ENCODE measurements around the gene OR4D2. TPM values are rescaled to one million over a fixed set of nuclear protein-coding genes. Genes with fewer than 3 reads are reported as not detected.

The OR4D2 gene
- total RNA-seq, 2 donors from 2014 or later: not detected

GRCh38 chr17:58184986-58185761 is 18.4 kb downstream of the OR4D2 start:
- H3K27ac Mint-ChIP-seq: no peak overlapping the region
- DNase-seq (no peak), ATAC-seq (no peak)
- H3K36me3 Mint-ChIP-seq (ENCODE audit: low read depth): peaks cover 2% of the 10 kb centered on the region
- H3K4me3 Mint-ChIP-seq: no peak overlapping the region
- H3K9me3 ChIP-seq (ENCODE audit: control insufficient read depth, low read length, poor library complexity, severe bottlenecking): no peaks in the 10 kb centered on the region
- H3K4me1 Mint-ChIP-seq: peaks cover 13% of the 10 kb centered on the region
- peaks cover 36% of the 10 kb centered on the region for H3K27me3 Mint-ChIP-seq

DNA sequence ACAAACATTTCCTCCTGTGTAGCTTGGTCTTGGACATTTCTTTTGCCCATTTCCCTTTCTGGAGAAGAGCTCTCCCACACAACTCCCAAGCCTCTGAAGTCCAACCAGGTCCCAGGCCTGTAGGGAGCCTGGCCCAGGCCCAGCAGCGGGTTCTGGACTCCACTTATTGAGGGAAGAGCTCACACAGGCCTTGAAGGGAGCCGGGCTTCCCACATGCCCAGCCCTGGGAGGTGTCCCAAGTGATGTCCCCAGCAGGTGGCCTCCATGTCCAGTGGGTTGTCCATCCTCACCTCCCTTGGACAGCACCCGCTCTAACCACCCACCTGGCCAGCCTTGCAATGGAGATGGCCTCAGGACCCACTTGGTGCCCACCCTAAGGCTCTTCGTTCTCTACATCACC is 19.8 kb downstream of the OR4D2 start:
- peaks cover 2% of the 10 kb centered on the region for H3K36me3 Mint-ChIP-seq (ENCODE audit: low read depth)
- no peak overlapping the region for H3K4me3 Mint-ChIP-seq
- no peak overlapping the region for H3K27ac Mint-ChIP-seq
- peaks cover 36% of the 10 kb centered on the region for H3K27me3 Mint-ChIP-seq
- H3K9me3 ChIP-seq (ENCODE audit: control insufficient read depth, low read length, poor library complexity, severe bottlenecking): no peaks in the 10 kb centered on the region
- ATAC-seq (no peak), DNase-seq (no peak)
- peaks cover 9% of the 10 kb centered on the region for H3K4me1 Mint-ChIP-seq

DNA sequence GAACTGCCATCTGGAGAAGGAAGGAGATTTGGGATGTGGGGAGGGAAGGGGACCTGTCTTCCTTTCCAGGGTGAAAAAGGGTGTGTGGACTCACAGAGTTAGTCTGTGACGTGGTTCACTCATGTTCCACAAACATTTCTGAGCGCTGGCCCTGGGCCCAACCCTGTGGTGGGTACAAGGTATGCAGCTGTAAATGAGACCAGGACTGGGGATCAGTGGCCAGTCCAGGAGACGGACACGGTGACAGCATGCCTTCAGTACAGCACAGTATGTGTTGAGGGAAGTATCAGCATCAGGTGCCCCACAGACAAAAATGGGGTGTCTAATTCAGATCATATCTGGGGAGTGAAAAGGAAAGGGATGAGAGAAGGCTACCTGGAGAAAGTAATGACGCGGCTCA is 20.3 kb downstream of the OR4D2 start:
- no peak for ATAC-seq
- Mint-ChIP-seq H3K27me3 (peaks cover 32% of the 10 kb centered on the region), H3K4me3 (no peak overlapping the region), H3K27ac (no peak overlapping the region), H3K4me1 (peaks cover 9% of the 10 kb centered on the region), H3K36me3 (ENCODE audit: low read depth) (peaks cover 2% of the 10 kb centered on the region)
- no peaks in the 10 kb centered on the region for H3K9me3 ChIP-seq (ENCODE audit: control insufficient read depth, low read length, poor library complexity, severe bottlenecking)
- no peak for DNase-seq

DNA sequence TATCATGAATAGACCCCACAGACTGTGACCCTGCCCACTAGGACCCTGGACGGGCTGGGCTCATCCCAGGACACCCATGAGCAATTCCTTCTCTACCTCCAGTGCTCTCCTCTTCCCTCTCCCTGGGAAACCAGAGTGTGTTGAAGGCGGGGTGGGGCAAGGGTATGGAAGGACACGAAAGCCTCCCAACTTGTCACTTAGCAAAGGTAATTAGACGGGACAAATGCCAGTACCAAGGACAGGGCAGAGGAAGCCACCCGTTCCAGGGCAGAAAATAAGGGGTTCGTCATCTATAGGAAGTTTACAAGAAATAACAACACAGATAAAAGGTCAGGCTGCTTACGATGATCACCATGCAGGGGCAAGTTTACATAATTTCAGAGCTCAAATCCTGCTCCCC is 20.9 kb downstream of the OR4D2 start:
- Mint-ChIP-seq H3K4me3 (no peak overlapping the region), H3K27me3 (peaks cover 31% of the 10 kb centered on the region), H3K36me3 (ENCODE audit: low read depth) (peaks cover 2% of the 10 kb centered on the region), H3K4me1 (peaks cover 9% of the 10 kb centered on the region), H3K27ac (no peak overlapping the region)
- DNase-seq (no peak), ATAC-seq (no peak)
- no peaks in the 10 kb centered on the region for H3K9me3 ChIP-seq (ENCODE audit: control insufficient read depth, low read length, poor library complexity, severe bottlenecking)

DNA sequence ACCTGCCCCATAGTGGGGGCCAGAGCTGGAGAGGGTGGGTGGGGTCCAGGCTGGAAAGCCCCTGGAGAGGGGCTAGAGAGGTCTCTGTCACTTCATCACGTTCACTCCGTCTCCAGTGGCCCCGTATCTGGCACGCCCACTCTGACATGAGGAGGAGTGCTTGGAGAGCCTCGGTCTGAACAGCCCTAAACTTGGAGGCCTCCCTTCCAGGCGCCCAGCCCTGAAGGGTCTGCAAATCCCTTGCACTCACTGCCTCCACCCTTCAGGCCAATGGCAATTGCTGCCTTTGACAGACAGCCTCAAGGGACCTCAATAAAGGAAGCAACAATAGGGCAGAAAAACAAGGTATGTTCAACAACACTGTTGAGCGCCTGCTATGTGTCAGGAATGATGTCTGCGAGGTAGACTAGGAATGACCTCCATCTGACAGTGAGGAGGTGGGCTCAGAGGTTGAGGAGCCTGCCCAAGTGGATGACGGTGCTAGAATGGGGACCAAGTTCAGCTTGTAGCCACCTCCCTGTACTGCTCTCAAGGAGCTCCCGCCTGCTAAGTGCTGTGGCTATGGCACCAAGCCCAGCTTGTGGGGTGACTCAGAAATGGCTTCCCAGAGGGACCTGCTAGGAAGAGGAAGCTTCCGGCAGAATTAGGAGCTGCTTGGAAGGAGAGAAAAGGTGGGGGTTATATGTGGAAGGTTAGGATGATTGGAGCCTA is 22.8 kb downstream of the OR4D2 start:
- Mint-ChIP-seq H3K36me3 (ENCODE audit: low read depth) (peaks cover 2% of the 10 kb centered on the region), H3K4me1 (peaks cover 11% of the 10 kb centered on the region), H3K4me3 (no peak overlapping the region), H3K27ac (no peak overlapping the region), H3K27me3 (peaks cover 35% of the 10 kb centered on the region)
- H3K9me3 ChIP-seq (ENCODE audit: control insufficient read depth, low read length, poor library complexity, severe bottlenecking): no peaks in the 10 kb centered on the region
- DNase-seq (no peak), ATAC-seq (no peak)

GRCh38 chr17:58191241-58191896 is 24.6 kb downstream of the OR4D2 start:
- Mint-ChIP-seq H3K36me3 (ENCODE audit: low read depth) (no peaks in the 10 kb centered on the region), H3K27me3 (peaks cover 44% of the 10 kb centered on the region), H3K27ac (peak overlapping the region; percentile 37), H3K4me3 (no peak overlapping the region), H3K4me1 (peaks cover 9% of the 10 kb centered on the region)
- DNase-seq: no peak
- no peak for ATAC-seq
- H3K9me3 ChIP-seq (ENCODE audit: control insufficient read depth, low read length, poor library complexity, severe bottlenecking): no peaks in the 10 kb centered on the region

GRCh38 chr17:58192612-58193011 is 25.8 kb downstream of the OR4D2 start, which contains the start of gene EPX:
TSS of gene EPX (plus strand) at chr17:58192726. CDS start at chr17:58192847, 121 bp downstream.
- no peaks in the 10 kb centered on the region for H3K36me3 Mint-ChIP-seq (ENCODE audit: low read depth)
- no peak for ATAC-seq
- peaks cover 49% of the 10 kb centered on the region for H3K27me3 Mint-ChIP-seq

GRCh38 chr17:58193641-58194255 is 27.0 kb downstream of the OR4D2 start:
- Mint-ChIP-seq H3K4me1 (peaks cover 6% of the 10 kb centered on the region), H3K27ac (no peak overlapping the region), H3K4me3 (no peak overlapping the region), H3K36me3 (ENCODE audit: low read depth) (no peaks in the 10 kb centered on the region), H3K27me3 (peaks cover 54% of the 10 kb centered on the region)
- no peaks in the 10 kb centered on the region for H3K9me3 ChIP-seq (ENCODE audit: control insufficient read depth, low read length, poor library complexity, severe bottlenecking)
- no peak for ATAC-seq
- DNase-seq: no peak

More at GRCh38 chr17:58192612-58193011, 25.8 kb downstream of the OR4D2 start, which contains the start of gene EPX:
- H3K27ac Mint-ChIP-seq: no peak within 1 kb of the TSS
- H3K4me3 Mint-ChIP-seq: no peak within 1 kb of the TSS
- no peak for DNase-seq
- peaks cover 6% of the 10 kb centered on the region for H3K4me1 Mint-ChIP-seq
- H3K9me3 ChIP-seq (ENCODE audit: control insufficient read depth, low read length, poor library complexity, severe bottlenecking): no peaks in the 10 kb centered on the region

GRCh38 chr17:58195518-58196123 is 28.8 kb downstream of the OR4D2 start:
- peaks cover 9% of the 10 kb centered on the region for H3K4me1 Mint-ChIP-seq
- no peaks in the 10 kb centered on the region for H3K36me3 Mint-ChIP-seq (ENCODE audit: low read depth)
- no peak overlapping the region for H3K27ac Mint-ChIP-seq

DNA sequence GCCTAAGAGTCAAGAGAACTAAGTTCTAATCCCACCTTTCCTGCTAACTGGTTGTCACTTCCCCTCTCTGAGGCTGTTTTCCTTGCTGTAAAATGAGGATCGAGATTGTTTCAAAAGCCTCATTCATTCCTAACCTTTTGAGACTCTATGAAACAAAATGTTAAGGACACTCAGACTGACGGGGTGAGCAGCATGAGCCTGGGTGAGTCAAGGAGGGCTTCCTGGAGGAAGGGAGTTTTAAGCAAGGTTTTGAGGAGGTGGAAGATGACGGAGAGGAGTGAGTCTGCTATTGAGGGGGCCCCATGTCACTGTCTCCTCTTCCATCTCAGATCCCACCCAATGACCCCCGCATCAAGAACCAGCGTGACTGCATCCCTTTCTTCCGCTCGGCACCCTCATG is 29.8 kb downstream of the OR4D2 start:
- H3K36me3 Mint-ChIP-seq (ENCODE audit: low read depth): no peaks in the 10 kb centered on the region
- no peaks in the 10 kb centered on the region for H3K9me3 ChIP-seq (ENCODE audit: control insufficient read depth, low read length, poor library complexity, severe bottlenecking)
- H3K27ac Mint-ChIP-seq: no peak overlapping the region

More at GRCh38 chr17:58195518-58196123, 28.8 kb downstream of the OR4D2 start:
- Mint-ChIP-seq H3K4me3 (no peak overlapping the region), H3K27me3 (peaks cover 54% of the 10 kb centered on the region)
- ATAC-seq: no peak
- H3K9me3 ChIP-seq (ENCODE audit: control insufficient read depth, low read length, poor library complexity, severe bottlenecking): no peaks in the 10 kb centered on the region
- DNase-seq: no peak

DNA sequence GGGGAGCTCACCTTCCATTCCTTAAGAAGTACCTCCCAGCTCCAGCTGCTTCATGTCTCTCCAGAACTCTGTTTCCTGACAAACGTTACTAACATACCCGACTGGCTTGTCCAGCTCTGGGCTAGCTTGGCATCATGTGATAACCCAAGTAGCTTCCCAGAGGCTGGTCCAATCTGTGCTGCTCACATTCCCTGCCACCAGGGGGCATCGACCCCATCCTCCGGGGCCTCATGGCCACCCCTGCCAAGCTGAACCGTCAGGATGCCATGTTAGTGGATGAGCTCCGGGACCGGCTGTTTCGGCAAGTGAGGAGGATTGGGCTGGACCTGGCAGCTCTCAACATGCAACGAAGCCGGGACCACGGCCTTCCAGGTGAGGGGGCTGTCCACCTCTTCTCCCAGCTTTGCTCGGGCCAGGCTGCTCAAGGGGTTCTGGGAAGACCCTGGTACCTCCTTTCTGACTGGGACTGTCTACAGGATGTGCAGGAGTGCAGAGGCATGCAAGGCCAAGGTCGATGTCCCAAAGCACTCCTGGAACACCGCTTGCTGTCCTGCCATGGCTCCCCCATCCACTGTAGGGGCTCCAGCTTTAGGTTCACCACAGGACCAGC is 33.3 kb downstream of the OR4D2 start:
- H3K9me3 ChIP-seq (ENCODE audit: control insufficient read depth, low read length, poor library complexity, severe bottlenecking): no peaks in the 10 kb centered on the region
- H3K4me3 Mint-ChIP-seq: no peak overlapping the region
- no peak overlapping the region for H3K27ac Mint-ChIP-seq
- peaks cover 5% of the 10 kb centered on the region for H3K4me1 Mint-ChIP-seq
- H3K36me3 Mint-ChIP-seq (ENCODE audit: low read depth): no peaks in the 10 kb centered on the region
- DNase-seq: peak in 2 of 3 donors; percentile 25 to 50
- ATAC-seq: peak; percentile 75
- H3K27me3 Mint-ChIP-seq: peaks cover 41% of the 10 kb centered on the region

More for the DNA sequence above, 29.8 kb downstream of the OR4D2 start:
- Mint-ChIP-seq H3K4me1 (peaks cover 7% of the 10 kb centered on the region), H3K4me3 (no peak overlapping the region), H3K27me3 (peaks cover 49% of the 10 kb centered on the region)
- ATAC-seq (no peak), DNase-seq (no peak)

DNA sequence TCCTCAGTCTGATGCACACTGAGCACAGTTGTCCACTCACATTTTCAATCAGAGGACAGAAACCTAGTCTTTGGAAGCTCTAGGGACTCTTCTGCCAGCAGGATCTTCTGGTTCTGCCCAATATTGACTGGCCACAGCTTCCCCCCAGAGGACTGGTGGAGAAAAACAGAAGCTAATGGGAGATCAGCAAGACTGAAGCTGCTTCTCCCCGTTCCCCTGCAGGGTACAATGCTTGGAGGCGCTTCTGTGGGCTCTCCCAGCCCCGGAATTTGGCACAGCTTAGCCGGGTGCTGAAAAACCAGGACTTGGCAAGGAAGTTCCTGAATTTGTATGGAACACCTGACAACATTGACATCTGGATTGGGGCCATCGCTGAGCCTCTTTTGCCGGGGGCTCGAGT is 36.1 kb downstream of the OR4D2 start:
- Mint-ChIP-seq H3K4me3 (no peak overlapping the region), H3K27me3 (peaks cover 22% of the 10 kb centered on the region)

More for the DNA sequence above, 36.1 kb downstream of the OR4D2 start:
- Mint-ChIP-seq H3K27ac (peak overlapping the region; percentile 21), H3K36me3 (ENCODE audit: low read depth) (no peaks in the 10 kb centered on the region), H3K4me1 (peaks cover 6% of the 10 kb centered on the region)
- H3K9me3 ChIP-seq (ENCODE audit: control insufficient read depth, low read length, poor library complexity, severe bottlenecking): no peaks in the 10 kb centered on the region
- no peak for DNase-seq
- no peak for ATAC-seq

All from T-helper 17 cell (primary cell).